Body of pancreas (tissue), 4 donors: ENCODE data around the gene PTER.

ENCODE experiments used
- CTCF ChIP-seq, 7 experiments: fragments of 450-650 bp in 4 of 7; fragments of 200-600 bp in 3 of 7; sonication (generic) in 3 of 7; IDR thresholded peaks; one replicate each; pipeline ENCODE4 v1.5.1; 2016 to 2019; ENCODE audit warnings: antibody characterized with exemption in 7 of 7
- POLR2A ChIP-seq, 3 donors: fragments of 450-650 bp; IDR thresholded peaks; one replicate each; pipeline ENCODE4 v1.6.1; 2016; ENCODE audit warnings: antibody characterized with exemption in 3 of 3, mild to moderate bottlenecking in 2 of 3

GRCh38 chr10:16544099-16544498 lies 107.3 kb downstream of the PTER start:
- TF ChIP-seq CTCF (IDR thresholded peaks at IDR 0.05) (no peak), POLR2A (IDR thresholded peaks at IDR 0.05) (no peak)
